ENCODE results near the gene FRMD4B. TPM values are rescaled to one million over a fixed set of nuclear protein-coding genes. Genes with fewer than 3 reads are reported as not detected.

FRMD4B gene
- total and polyA plus RNA-seq, 10 of the 15 experiments (the other 5 are each of a cell fraction or from before 2014, with no cell fraction given), result 3.9 to 11.4 (median 8.0) TPM

DNA sequence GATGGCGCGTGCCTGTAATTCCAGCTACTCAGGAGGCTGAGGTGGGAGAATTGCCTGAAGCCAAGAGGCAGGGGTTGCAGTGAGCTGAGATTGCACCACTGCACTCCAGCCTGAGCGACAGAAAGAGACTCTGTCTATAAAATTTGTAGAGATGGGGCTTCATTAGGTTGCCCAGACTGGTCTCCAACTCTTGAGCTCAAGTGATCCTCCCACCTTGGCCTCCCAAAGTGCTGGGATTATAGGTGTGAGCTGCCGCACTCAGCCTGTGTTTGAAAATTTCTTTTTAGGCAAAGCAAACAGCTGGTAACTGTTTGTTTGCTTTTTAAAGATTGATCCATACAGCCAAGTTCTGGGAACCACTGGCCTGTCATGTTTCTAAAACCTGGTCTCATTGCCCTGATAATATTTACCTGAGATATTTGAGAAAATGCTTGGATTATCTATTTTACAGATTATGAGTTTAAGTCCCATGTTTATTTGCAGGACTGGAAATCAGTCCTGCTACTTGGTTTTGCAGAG, 199.3 kb downstream of the FRMD4B start (continued):
- TF ChIP-seq, protein P1, sequence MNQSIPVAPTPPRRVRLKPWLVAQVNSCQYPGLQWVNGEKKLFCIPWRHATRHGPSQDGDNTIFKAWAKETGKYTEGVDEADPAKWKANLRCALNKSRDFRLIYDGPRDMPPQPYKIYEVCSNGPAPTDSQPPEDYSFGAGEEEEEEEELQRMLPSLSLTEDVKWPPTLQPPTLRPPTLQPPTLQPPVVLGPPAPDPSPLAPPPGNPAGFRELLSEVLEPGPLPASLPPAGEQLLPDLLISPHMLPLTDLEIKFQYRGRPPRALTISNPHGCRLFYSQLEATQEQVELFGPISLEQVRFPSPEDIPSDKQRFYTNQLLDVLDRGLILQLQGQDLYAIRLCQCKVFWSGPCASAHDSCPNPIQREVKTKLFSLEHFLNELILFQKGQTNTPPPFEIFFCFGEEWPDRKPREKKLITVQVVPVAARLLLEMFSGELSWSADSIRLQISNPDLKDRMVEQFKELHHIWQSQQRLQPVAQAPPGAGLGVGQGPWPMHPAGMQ (IDR thresholded peaks at IDR 0.05; ENCODE audit: borderline replicate concordance), result no peak
- no peak for TF ChIP-seq POLR2AphosphoS5 (IDR thresholded peaks at IDR 0.05; ENCODE audit: low read length)
- no peak for TF ChIP-seq CHD2 (IDR thresholded peaks at IDR 0.05; ENCODE audit: borderline replicate concordance, low read depth, low read length)
- TF ChIP-seq, protein P2, sequence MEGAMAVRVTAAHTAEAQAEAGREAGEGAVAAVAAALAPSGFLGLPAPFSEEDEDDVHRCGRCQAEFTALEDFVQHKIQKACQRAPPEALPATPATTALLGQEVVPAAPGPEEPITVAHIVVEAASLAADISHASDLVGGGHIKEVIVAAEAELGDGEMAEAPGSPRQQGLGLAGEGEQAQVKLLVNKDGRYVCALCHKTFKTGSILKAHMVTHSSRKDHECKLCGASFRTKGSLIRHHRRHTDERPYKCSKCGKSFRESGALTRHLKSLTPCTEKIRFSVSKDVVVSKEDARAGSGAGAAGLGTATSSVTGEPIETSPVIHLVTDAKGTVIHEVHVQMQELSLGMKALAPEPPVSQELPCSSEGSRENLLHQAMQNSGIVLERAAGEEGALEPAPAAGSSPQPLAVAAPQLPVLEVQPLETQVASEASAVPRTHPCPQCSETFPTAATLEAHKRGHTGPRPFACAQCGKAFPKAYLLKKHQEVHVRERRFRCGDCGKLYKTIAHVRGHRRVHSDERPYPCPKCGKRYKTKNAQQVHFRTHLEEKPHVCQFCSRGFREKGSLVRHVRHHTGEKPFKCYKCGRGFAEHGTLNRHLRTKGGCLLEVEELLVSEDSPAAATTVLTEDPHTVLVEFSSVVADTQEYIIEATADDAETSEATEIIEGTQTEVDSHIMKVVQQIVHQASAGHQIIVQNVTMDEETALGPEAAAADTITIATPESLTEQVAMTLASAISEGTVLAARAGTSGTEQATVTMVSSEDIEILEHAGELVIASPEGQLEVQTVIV (IDR thresholded peaks at IDR 0.05; ENCODE audit: borderline replicate concordance, partially characterized antibody), result no peak

DNA sequence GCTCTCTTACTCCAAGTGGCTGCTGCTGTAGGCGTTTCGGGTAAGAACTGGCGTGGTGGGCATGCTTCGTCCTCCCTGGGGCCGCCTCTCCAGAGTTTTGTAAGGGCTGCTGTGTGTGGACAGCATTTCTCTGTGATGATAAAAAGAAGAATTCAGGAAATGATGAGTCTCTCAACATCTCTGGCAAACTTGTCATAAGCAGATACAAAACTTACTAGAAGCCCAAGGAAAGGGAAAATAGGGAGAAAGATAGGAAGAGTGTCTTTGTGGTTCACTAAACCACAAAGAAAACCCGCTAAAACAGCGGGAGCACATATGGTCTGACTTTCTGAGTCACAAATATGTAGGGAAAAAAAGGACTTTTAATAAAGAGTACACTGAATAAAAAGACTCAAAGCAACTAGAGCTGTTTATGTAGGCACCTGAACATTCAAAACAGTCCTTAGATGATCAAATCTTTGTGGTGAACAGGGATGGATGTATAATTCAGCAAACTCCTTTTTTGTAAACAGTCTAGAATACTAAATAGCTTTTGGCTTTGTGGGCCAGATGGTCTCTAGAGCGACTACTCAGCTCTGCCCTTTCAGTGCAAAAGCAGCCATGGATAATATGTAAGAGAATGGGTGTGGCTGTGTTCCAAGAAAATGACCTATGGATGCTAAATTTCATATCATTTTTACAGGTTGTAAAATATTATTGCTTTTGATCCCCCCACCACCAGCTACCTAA, 203.1 kb downstream of the FRMD4B start:
- H3K27me3 ChIP-seq (replicated peaks in 1 of 2; ENCODE audit: control insufficient read depth in 2 of 2, insufficient read depth in 2 of 2, low read length in 1 of 2), result no peaks in the 10 kb centered on the region
- FAIRE-seq, result no peak
- peaks cover 0 to 1% of the 10 kb centered on the region in 2 experiments; a peak in 1 of 4 replicates for H3K36me3 ChIP-seq (ENCODE audit: control insufficient read depth in 2 of 2, insufficient read depth in 2 of 2, low read length in 1 of 2)
- TF ChIP-seq RUNX3 (IDR thresholded peaks at IDR 0.05; ENCODE audit: low read length) (peak; percentile 19; the same call in 1 of the 2 replicates), MYB (IDR thresholded peaks at IDR 0.05; ENCODE audit: borderline replicate concordance, low read depth, low read length) (no peak)
- intact Hi-C loops (cut with micrococcal nuclease; ENCODE audit: unreplicated experiment), result no loop called here
- no peaks in the 10 kb centered on the region for H3K9me3 ChIP-seq (replicated peaks; ENCODE audit: control insufficient read depth, insufficient read depth, low read length)
- in situ Hi-C loops (cut with MboI), result no loop called here
- no peak overlapping the region for H3K4me3 ChIP-seq
- ATAC-seq, result no peak
- no peak overlapping the region for H3K27ac ChIP-seq (ENCODE audit: control insufficient read depth, insufficient read depth)
- ChIA-PET RAD21 (ENCODE audit: unreplicated experiment) (interaction anchor here (0.7 to 2.5 kb wide), 7 partner anchors 17 to 124 kb away, joined by 3 to 9 read pairs (median 3); no protein-coding TSS in a partner anchor), POLR2A (interaction anchor here (0.6 to 1.3 kb wide), 3 partner anchors 10 to 29 kb away, joined by 3 to 5 read pairs (median 3); no protein-coding TSS in a partner anchor), SMC1A (ENCODE audit: uncharacterized antibody, unreplicated experiment) (interaction anchor here (0.8 to 2.5 kb wide), 7 partner anchors 8 to 125 kb away, joined by 3 to 9 read pairs (median 4); no protein-coding TSS in a partner anchor), CTCF (interaction anchor here (0.9 to 4.2 kb wide), 6 partner anchors 10 to 123 kb away, joined by 3 to 14 read pairs (median 5); no protein-coding TSS in a partner anchor)
- H3K4me1 ChIP-seq (ENCODE audit: control insufficient read depth, insufficient read depth, low read length), result no peaks in the 10 kb centered on the region
- no peak for DNase-seq (ENCODE audit: low read depth, low spot score)
- no TSS peak for BruUV-seq (replicated peaks)
- H3K4me2 ChIP-seq (ENCODE audit: control insufficient read depth, insufficient read depth), result no peak overlapping the region
- no peak overlapping the region for H3K9ac ChIP-seq (ENCODE audit: control insufficient read depth, insufficient read depth, low read length)
- no peak overlapping the region for H2AFZ ChIP-seq (ENCODE audit: control insufficient read depth, low read depth, low read length)
- H4K20me1 ChIP-seq (ENCODE audit: control insufficient read depth, insufficient read depth), result no peaks in the 10 kb centered on the region
- WGBS (ENCODE audit: insufficient coverage, insufficient replicate concordance, low lambda C conversion rate, missing lambda C conversion rate), result 31% methylated on average over 8 of the region's 8 CpGs
- no peaks in the 10 kb centered on the region for H3K79me2 ChIP-seq (ENCODE audit: control insufficient read depth, insufficient read depth, low read length)
